Lower leg skin (tissue), 3 donors: Measurements from ENCODE around the gene GRIN2A.

Experiments used
- POLR2A ChIP-seq, 2 donors: fragments of 450-650 bp; IDR thresholded peaks; one replicate each; pipeline ENCODE4 v1.6.1; 2016 to 2017; ENCODE audit warnings: antibody characterized with exemption in 2 of 2, mild to moderate bottlenecking in 1 of 2, moderate library complexity in 1 of 2
- TF ChIP-seq, protein P1 (sequence below), 3 donors: fragments of 450-650 bp; IDR thresholded peaks; one replicate each; pipeline ENCODE4 v1.5.1; 2016; ENCODE audit warnings: antibody characterized with exemption in 3 of 3, mild to moderate bottlenecking in 3 of 3, moderate library complexity in 2 of 3

DNA sequence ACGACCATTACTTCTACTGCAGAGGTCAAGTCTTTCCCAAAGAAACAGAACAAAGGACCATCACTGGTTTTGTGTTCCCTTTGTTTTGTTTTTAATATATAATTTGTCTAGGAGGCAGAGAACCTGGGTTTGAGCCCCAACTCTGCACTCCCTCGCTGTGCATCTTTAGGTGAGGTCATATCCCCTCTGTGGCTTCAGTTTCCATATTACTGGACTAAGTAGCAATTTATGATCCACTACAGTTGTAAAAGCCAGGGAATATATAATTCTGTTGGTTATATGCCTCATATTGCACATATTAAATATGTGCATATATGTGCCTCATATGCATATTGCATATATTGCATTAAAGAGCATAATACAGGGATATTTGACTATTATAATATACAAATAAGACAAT lies 392.0 kb downstream of the GRIN2A start:
- TF ChIP-seq, protein P1, sequence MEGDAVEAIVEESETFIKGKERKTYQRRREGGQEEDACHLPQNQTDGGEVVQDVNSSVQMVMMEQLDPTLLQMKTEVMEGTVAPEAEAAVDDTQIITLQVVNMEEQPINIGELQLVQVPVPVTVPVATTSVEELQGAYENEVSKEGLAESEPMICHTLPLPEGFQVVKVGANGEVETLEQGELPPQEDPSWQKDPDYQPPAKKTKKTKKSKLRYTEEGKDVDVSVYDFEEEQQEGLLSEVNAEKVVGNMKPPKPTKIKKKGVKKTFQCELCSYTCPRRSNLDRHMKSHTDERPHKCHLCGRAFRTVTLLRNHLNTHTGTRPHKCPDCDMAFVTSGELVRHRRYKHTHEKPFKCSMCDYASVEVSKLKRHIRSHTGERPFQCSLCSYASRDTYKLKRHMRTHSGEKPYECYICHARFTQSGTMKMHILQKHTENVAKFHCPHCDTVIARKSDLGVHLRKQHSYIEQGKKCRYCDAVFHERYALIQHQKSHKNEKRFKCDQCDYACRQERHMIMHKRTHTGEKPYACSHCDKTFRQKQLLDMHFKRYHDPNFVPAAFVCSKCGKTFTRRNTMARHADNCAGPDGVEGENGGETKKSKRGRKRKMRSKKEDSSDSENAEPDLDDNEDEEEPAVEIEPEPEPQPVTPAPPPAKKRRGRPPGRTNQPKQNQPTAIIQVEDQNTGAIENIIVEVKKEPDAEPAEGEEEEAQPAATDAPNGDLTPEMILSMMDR (IDR thresholded peaks at IDR 0.05) = no peak
- no peak for TF ChIP-seq POLR2A (IDR thresholded peaks at IDR 0.05)
